SK-N-SH (cell line): ENCODE results near the gene PDE10A. TPM values are rescaled to one million over a fixed set of nuclear protein-coding genes. Genes with fewer than 3 reads are reported as not detected.

Experiments
- CTCF ChIA-PET: fragments of 300-600, 350-600 bp; formaldehyde crosslinking; extraction: SDS; loops from one replicate; lab custom pipeline; 2021; lab: Yijun Ruan, JAX
- POLR2A ChIA-PET: fragments of 350-600 bp; sonication (Branson Sonifier 250); formaldehyde crosslinking; extraction: SDS; loops from one replicate; lab custom pipeline; 2020; ENCODE audit warnings: antibody characterized with exemption, inconsistent platforms; lab: Yijun Ruan, JAX
- DNase-seq: peaks from one replicate; pipeline ENCODE4 v3.0.0; 2012
- H2AFZ ChIP-seq: fragments of 200-600 bp; sonication (generic); 2 replicates; pipeline ENCODE4 v1.8.1; 2016; ENCODE audit warnings: antibody characterized with exemption, mild to moderate bottlenecking, low read depth
- H3F3A ChIP-seq: fragments of 200-600 bp; sonication (generic); replicated peaks from 2 replicates; pipeline ENCODE3; 2016; ENCODE audit warnings: antibody characterized with exemption, mild to moderate bottlenecking; ENCODE audit not compliant: insufficient read depth
- H3K27ac ChIP-seq, 2 experiments: fragments of 200-500 bp in 1 of 2; fragments of 200-600 bp in 1 of 2; sonication (Bioruptor generic) in 1 of 2; sonication (generic), shearing (Covaris generic) in 1 of 2; 2 replicates each; pipeline versions ENCODE4 v1.5.1 to v1.6.1; 2014 to 2016; ENCODE audit warnings: low read depth in 2 of 2, inconsistent platforms in 1 of 2, low read length in 1 of 2, mild to moderate bottlenecking in 1 of 2, mixed read lengths in 1 of 2
- H3K27me3 ChIP-seq: fragments of 200-600 bp; sonication (generic), shearing (Covaris generic); 2 replicates; pipeline ENCODE4 v1.6.1; 2016; ENCODE audit warnings: mixed run types; ENCODE audit not compliant: insufficient read depth
- H3K36me3 ChIP-seq, 2 experiments: fragments of 200-500 bp in 1 of 2; fragments of 200-600 bp in 1 of 2; sonication (Bioruptor generic) in 1 of 2; sonication (generic) in 1 of 2; replicated peaks in 1 of 2; 2 replicates each; pipeline versions ENCODE3 to v1.5.1; 2014 to 2016; ENCODE audit warnings: low read length in 1 of 2, mild to moderate bottlenecking in 1 of 2; ENCODE audit not compliant: insufficient read depth in 2 of 2, control insufficient read depth in 1 of 2
- H3K4me1 ChIP-seq, 2 experiments: fragments of 200-500 bp in 1 of 2; fragments of 200-600 bp in 1 of 2; sonication (Bioruptor generic) in 1 of 2; sonication (generic), shearing (Covaris generic) in 1 of 2; 2 replicates each; pipeline versions ENCODE4 v1.5.1 to v1.6.1; 2014 to 2016; ENCODE audit warnings: low read depth in 1 of 2, low read length in 1 of 2, mixed run types in 1 of 2; ENCODE audit not compliant: insufficient read depth in 2 of 2, control insufficient read depth in 1 of 2
- H3K4me2 ChIP-seq: fragments of 200-600 bp; sonication (generic), shearing (Covaris generic); 2 replicates; pipeline ENCODE4 v1.6.1; 2017; ENCODE audit warnings: mixed run types
- H3K4me3 ChIP-seq, 2 experiments: fragments of 200-500 bp in 1 of 2; fragments of 200-600 bp in 1 of 2; sonication (Bioruptor generic) in 1 of 2; sonication (generic), shearing (Covaris generic) in 1 of 2; 2 replicates each; pipeline versions ENCODE4 v1.5.1 to v1.8.1; 2014 to 2016; ENCODE audit warnings: low read depth in 2 of 2, inconsistent platforms in 1 of 2, low read length in 1 of 2, mild to moderate bottlenecking in 1 of 2, mixed read lengths in 1 of 2, moderate library complexity in 1 of 2
- H3K79me2 ChIP-seq: fragments of 200-600 bp; sonication (generic); 2 replicates; pipeline ENCODE4 v1.8.1; 2017; ENCODE audit warnings: mild to moderate bottlenecking; ENCODE audit not compliant: insufficient read depth
- H3K9ac ChIP-seq: fragments of 200-600 bp; sonication (generic); 2 replicates; pipeline ENCODE4 v1.6.1; 2017; ENCODE audit warnings: mixed run types
- H3K9me2 ChIP-seq: fragments of 200-600 bp; sonication (generic); 2 replicates; pipeline ENCODE4 v1.6.1; 2017; ENCODE audit warnings: mixed run types
- H3K9me3 ChIP-seq: fragments of 200-600 bp; sonication (generic); 2 replicates; pipeline ENCODE4 v1.6.1; 2017; ENCODE audit warnings: mixed run types, mild to moderate bottlenecking, moderate library complexity
- H4K20me1 ChIP-seq: fragments of 200-600 bp; sonication (generic); 2 replicates; pipeline ENCODE4 v1.6.1; 2017; ENCODE audit warnings: mild to moderate bottlenecking, mixed run types; ENCODE audit not compliant: insufficient read depth
- CTCF ChIP-seq: fragments of 200-600 bp; sonication (generic); IDR thresholded peaks from 2 replicates; pipeline ENCODE4 v1.6.1; 2017; ENCODE audit warnings: antibody characterized with exemption, mild to moderate bottlenecking, moderate library complexity
- EZH2phosphoT487 ChIP-seq: fragments of 200-600 bp; sonication (generic); IDR thresholded peaks from 2 replicates; pipeline ENCODE4 v1.6.1; 2017; ENCODE audit warnings: low read depth, mixed run types, mild to moderate bottlenecking, antibody characterized with exemption, moderate library complexity, borderline replicate concordance
- FOSL2 ChIP-seq: IDR thresholded peaks from 2 replicates; pipeline ENCODE4 v1.4.0; 2012; ENCODE audit warnings: low read depth, mild to moderate bottlenecking, moderate library complexity, borderline replicate concordance
- FOXJ3 ChIP-seq: sonication (generic); formaldehyde crosslinking; IDR thresholded peaks from 2 replicates; pipeline ENCODE4 v1.5.1; 2020; ENCODE audit warnings: mild to moderate bottlenecking, missing genetic modification reagents
- FOXM1 ChIP-seq: IDR thresholded peaks from 2 replicates; pipeline ENCODE4 v1.4.0; 2012; ENCODE audit warnings: low read depth, mild to moderate bottlenecking
- GABPA ChIP-seq: IDR thresholded peaks from 2 replicates; pipeline ENCODE4 v1.4.0; 2012; ENCODE audit warnings: low read depth, mild to moderate bottlenecking
- GATA2 ChIP-seq: sonication (generic); formaldehyde crosslinking; IDR thresholded peaks from 2 replicates; pipeline ENCODE4 v1.5.0; 2020; ENCODE audit warnings: mild to moderate bottlenecking, missing genetic modification reagents
- JUND ChIP-seq: IDR thresholded peaks from 2 replicates; pipeline ENCODE4 v1.4.0; 2012
- MEF2A ChIP-seq: IDR thresholded peaks from 2 replicates; pipeline ENCODE4 v1.4.0; 2012; ENCODE audit warnings: low read depth, borderline replicate concordance
- RCOR1 ChIP-seq: fragments of 150-350 bp; IDR thresholded peaks from 2 replicates; pipeline ENCODE4 v1.6.1; 2017; ENCODE audit warnings: antibody characterized with exemption, low read length
- RFX5 ChIP-seq: IDR thresholded peaks from 2 replicates; pipeline ENCODE4 v1.6.1; 2012; ENCODE audit warnings: mild to moderate bottlenecking, improper control_type of control experiment, low read length
- RXRA ChIP-seq: IDR thresholded peaks from 2 replicates; pipeline ENCODE4 v1.4.0; 2012; ENCODE audit warnings: low read depth, mild to moderate bottlenecking, borderline replicate concordance
- TAF1 ChIP-seq: IDR thresholded peaks from 2 replicates; pipeline ENCODE4 v1.6.1; 2012; ENCODE audit warnings: low read depth, mild to moderate bottlenecking, low read length, moderate library complexity, borderline replicate concordance
- TCF12 ChIP-seq: IDR thresholded peaks from 2 replicates; pipeline ENCODE4 v1.4.0; 2012
- TEAD4 ChIP-seq: IDR thresholded peaks from 2 replicates; pipeline ENCODE4 v1.4.0; 2012; ENCODE audit warnings: mild to moderate bottlenecking, borderline replicate concordance; ENCODE audit not compliant: insufficient read depth
- WGBS: methylation state at CpG from one replicate; pipeline ENCODE4 v1.1.6; 2017; ENCODE audit warnings: low lambda C conversion rate; 5-methylcytosine and 5-hydroxymethylcytosine counted together
- polyA plus RNA-seq, 3 experiments: library from polyadenylated mRNA; depleted of rRNA; stranded (reverse); fragments of >200 nt; gene quantifications; 2 replicates each; pipeline ENCODE4 v1.2.3, GENCODE V29; 2012
- TF ChIP-seq, protein P1 (sequence below): IDR thresholded peaks from 2 replicates; pipeline ENCODE4; 2012
- TF ChIP-seq, protein P2 (sequence below): fragments of 150-350 bp; IDR thresholded peaks from 2 replicates; pipeline ENCODE4 v1.6.1; 2017; ENCODE audit warnings: antibody characterized with exemption, low read length, low read depth, borderline replicate concordance
- TF ChIP-seq, protein P3 (sequence below): IDR thresholded peaks from 2 replicates; pipeline ENCODE4 v1.4.0; 2012; ENCODE audit warnings: low read depth, borderline replicate concordance

The PDE10A gene
- polyA plus RNA-seq, 1 of the 3 experiments (the other 2 are of a cell fraction): 0.43 TPM

GRCh38 chr6:165404697-165405096, 258.3 kb downstream of the PDE10A start:
- TF ChIP-seq MEF2A: no peak
- no peak for TF ChIP-seq RCOR1
- TF ChIP-seq, protein P1, sequence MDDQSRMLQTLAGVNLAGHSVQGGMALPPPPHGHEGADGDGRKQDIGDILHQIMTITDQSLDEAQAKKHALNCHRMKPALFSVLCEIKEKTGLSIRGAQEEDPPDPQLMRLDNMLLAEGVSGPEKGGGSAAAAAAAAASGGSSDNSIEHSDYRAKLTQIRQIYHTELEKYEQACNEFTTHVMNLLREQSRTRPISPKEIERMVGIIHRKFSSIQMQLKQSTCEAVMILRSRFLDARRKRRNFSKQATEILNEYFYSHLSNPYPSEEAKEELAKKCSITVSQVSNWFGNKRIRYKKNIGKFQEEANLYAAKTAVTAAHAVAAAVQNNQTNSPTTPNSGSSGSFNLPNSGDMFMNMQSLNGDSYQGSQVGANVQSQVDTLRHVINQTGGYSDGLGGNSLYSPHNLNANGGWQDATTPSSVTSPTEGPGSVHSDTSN: no peak
- no peak for TF ChIP-seq GABPA
- no peak for TF ChIP-seq RXRA
- no peak for TF ChIP-seq GATA2 (CRISPR knock-in tag)
- TF ChIP-seq JUND: no peak
- TF ChIP-seq FOXM1: no peak
- no peak for TF ChIP-seq TCF12
- TF ChIP-seq FOXJ3 (CRISPR knock-in tag): no peak
- no peak for TF ChIP-seq CTCF
- no peak for TF ChIP-seq TAF1
- no peak for TF ChIP-seq RFX5
- TF ChIP-seq FOSL2: no peak
- TF ChIP-seq TEAD4: no peak
- H3K27me3 ChIP-seq: no peaks in the 10 kb centered on the region
- H3K79me2 ChIP-seq: no peaks in the 10 kb centered on the region
- no peaks in the 10 kb centered on the region for H3K36me3 ChIP-seq
- no peak overlapping the region for H3K4me3 ChIP-seq
- 29% methylated on average over 2 of the region's 2 CpGs for WGBS
- H3K9me3 ChIP-seq: no peaks in the 10 kb centered on the region
- H3F3A ChIP-seq: no peaks in the 10 kb centered on the region
- no peak overlapping the region for H2AFZ ChIP-seq
- ChIA-PET POLR2A (no interaction called here), CTCF (interaction anchor here (0.7 to 1.3 kb wide), 2 partner anchors 35 kb away, joined by 3 to 4 read pairs; no protein-coding TSS in a partner anchor)
- no peaks in the 10 kb centered on the region for H4K20me1 ChIP-seq
- H3K4me2 ChIP-seq: no peak overlapping the region
- no peaks in the 10 kb centered on the region for H3K4me1 ChIP-seq
- no peak overlapping the region for H3K27ac ChIP-seq
- no peaks in the 10 kb centered on the region for H3K9me2 ChIP-seq
- DNase-seq: no peak
- no peak overlapping the region for H3K9ac ChIP-seq

DNA sequence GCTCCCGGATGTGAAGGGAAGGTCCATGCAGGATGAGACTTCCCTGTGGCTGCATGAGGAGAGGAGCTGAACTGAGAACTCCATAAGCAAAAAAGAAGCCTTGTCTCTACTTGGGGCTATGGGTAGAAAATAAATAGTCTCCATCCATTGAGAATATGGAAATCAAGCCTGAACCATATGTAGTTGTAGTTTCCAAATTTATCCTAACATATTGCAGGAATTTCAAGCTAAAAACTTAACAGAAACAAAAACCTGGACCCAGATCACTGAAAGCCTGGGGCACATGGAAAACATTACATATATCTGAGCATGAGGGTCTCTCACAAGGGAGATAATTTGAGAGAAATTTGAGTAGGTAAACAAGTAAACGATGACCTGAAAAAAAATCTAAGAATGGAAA, 258.7 kb downstream of the PDE10A start:
- no peak for DNase-seq
- Histone ChIP-seq H3K4me2 (no peak overlapping the region), H4K20me1 (no peaks in the 10 kb centered on the region), H2AFZ (no peak overlapping the region), H3K27me3 (no peaks in the 10 kb centered on the region), H3K79me2 (no peaks in the 10 kb centered on the region), H3K9me3 (no peaks in the 10 kb centered on the region), H3K4me1 (no peaks in the 10 kb centered on the region), H3K27ac (no peak overlapping the region), H3K9ac (no peak overlapping the region), H3K4me3 (no peak overlapping the region), H3F3A (no peaks in the 10 kb centered on the region), H3K9me2 (no peaks in the 10 kb centered on the region), H3K36me3 (no peaks in the 10 kb centered on the region)
- CTCF ChIA-PET: interaction anchor here (0.7 kb wide), 1 partner anchor 36 kb away, joined by 4 read pairs; no protein-coding TSS in a partner anchor
- 87% methylated on average over 2 of the region's 2 CpGs for WGBS
- TF ChIP-seq, protein P2, sequence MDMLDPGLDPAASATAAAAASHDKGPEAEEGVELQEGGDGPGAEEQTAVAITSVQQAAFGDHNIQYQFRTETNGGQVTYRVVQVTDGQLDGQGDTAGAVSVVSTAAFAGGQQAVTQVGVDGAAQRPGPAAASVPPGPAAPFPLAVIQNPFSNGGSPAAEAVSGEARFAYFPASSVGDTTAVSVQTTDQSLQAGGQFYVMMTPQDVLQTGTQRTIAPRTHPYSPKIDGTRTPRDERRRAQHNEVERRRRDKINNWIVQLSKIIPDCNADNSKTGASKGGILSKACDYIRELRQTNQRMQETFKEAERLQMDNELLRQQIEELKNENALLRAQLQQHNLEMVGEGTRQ: no peak
- TF ChIP-seq CTCF (no peak), TEAD4 (no peak), TAF1 (no peak), EZH2phosphoT487 (no peak), RFX5 (no peak)
- TF ChIP-seq, protein P3, sequence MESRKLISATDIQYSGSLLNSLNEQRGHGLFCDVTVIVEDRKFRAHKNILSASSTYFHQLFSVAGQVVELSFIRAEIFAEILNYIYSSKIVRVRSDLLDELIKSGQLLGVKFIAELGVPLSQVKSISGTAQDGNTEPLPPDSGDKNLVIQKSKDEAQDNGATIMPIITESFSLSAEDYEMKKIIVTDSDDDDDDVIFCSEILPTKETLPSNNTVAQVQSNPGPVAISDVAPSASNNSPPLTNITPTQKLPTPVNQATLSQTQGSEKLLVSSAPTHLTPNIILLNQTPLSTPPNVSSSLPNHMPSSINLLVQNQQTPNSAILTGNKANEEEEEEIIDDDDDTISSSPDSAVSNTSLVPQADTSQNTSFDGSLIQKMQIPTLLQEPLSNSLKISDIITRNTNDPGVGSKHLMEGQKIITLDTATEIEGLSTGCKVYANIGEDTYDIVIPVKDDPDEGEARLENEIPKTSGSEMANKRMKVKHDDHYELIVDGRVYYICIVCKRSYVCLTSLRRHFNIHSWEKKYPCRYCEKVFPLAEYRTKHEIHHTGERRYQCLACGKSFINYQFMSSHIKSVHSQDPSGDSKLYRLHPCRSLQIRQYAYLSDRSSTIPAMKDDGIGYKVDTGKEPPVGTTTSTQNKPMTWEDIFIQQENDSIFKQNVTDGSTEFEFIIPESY: no peak
- POLR2A ChIA-PET: no interaction called here
